ENCODE results near the gene FFAR3. TPM values are rescaled to one million over a fixed set of nuclear protein-coding genes. Genes with fewer than 3 reads are reported as not detected.
A peak's percentile ranks its signal among the peaks of the same experiment; 100 is the strongest.

Gene FFAR3
- total and polyA plus RNA-seq, 9 of the 15 experiments (the other 6 are each of a cell fraction or from before 2014, with no cell fraction given), result not detected

GRCh38 chr19:35388277-35389054, 30.2 kb downstream of the FFAR3 start (continued):
- TF ChIP-seq, protein P1, sequence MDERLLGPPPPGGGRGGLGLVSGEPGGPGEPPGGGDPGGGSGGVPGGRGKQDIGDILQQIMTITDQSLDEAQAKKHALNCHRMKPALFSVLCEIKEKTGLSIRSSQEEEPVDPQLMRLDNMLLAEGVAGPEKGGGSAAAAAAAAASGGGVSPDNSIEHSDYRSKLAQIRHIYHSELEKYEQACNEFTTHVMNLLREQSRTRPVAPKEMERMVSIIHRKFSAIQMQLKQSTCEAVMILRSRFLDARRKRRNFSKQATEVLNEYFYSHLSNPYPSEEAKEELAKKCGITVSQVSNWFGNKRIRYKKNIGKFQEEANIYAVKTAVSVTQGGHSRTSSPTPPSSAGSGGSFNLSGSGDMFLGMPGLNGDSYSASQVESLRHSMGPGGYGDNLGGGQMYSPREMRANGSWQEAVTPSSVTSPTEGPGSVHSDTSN (CRISPR knock-in tag; IDR thresholded peaks at IDR 0.05; ENCODE audit: low read depth), result no peak
- TF ChIP-seq, protein P1 (tag; conservative IDR thresholded peaks at IDR 0.05; ENCODE audit: low read depth), result no peak
- peak; percentile 64 for TF ChIP-seq BHLHE40 (IDR thresholded peaks at IDR 0.05; ENCODE audit: low read length)
- no peak for TF ChIP-seq AFF1 (IDR thresholded peaks at IDR 0.05; ENCODE audit: low read depth in 1 of 2, partially characterized antibody in 2 of 2)
- 0 out of 2 replicates have a peak, but pooled peaks have one; percentile 5 for TF ChIP-seq ZNF395 (CRISPR knock-in tag; IDR thresholded peaks at IDR 0.05)
- TF ChIP-seq ZNF263 (CRISPR knock-in tag; IDR thresholded peaks at IDR 0.05; ENCODE audit: borderline replicate concordance), result no peak
- TF ChIP-seq ZFX (CRISPR knock-in tag; IDR thresholded peaks at IDR 0.05), result peak; percentile 25; the same call in 1 of the 2 replicates
- TF ChIP-seq CBFA2T3 (IDR thresholded peaks at IDR 0.05), result peak; percentile 13; the same call in 1 of the 2 replicates
- no peak for TF ChIP-seq MEF2A (IDR thresholded peaks at IDR 0.05; ENCODE audit: control insufficient read depth, low read depth, low read length)
- no peak for TF ChIP-seq ZNF584 (CRISPR knock-in tag; IDR thresholded peaks at IDR 0.05; ENCODE audit: low read depth)
- TF ChIP-seq SPI1 (IDR thresholded peaks at IDR 0.05; ENCODE audit: borderline replicate concordance, low read depth, low read length), result no peak
- TF ChIP-seq ARID1B (IDR thresholded peaks at IDR 0.05), result peak; percentile 35; the same call in 1 of the 2 replicates
- TF ChIP-seq MTA1 (IDR thresholded peaks at IDR 0.05; ENCODE audit: borderline replicate concordance), result 0 out of 2 replicates have a peak, but pooled peaks have one; percentile 49
- 0 out of 2 replicates have a peak, but pooled peaks have one; percentile 17 for TF ChIP-seq L3MBTL2 (IDR thresholded peaks at IDR 0.05)
- TF ChIP-seq, protein P2, sequence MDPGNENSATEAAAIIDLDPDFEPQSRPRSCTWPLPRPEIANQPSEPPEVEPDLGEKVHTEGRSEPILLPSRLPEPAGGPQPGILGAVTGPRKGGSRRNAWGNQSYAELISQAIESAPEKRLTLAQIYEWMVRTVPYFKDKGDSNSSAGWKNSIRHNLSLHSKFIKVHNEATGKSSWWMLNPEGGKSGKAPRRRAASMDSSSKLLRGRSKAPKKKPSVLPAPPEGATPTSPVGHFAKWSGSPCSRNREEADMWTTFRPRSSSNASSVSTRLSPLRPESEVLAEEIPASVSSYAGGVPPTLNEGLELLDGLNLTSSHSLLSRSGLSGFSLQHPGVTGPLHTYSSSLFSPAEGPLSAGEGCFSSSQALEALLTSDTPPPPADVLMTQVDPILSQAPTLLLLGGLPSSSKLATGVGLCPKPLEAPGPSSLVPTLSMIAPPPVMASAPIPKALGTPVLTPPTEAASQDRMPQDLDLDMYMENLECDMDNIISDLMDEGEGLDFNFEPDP (CRISPR knock-in tag; IDR thresholded peaks at IDR 0.05), result no peak
- TF ChIP-seq TCF7 (IDR thresholded peaks at IDR 0.05; ENCODE audit: borderline replicate concordance), result no peak
- no peak for TF ChIP-seq HDAC1 (IDR thresholded peaks at IDR 0.05)
- 0 out of 2 replicates have a peak, but pooled peaks have one; percentile 50 for TF ChIP-seq ZNF583 (CRISPR knock-in tag; IDR thresholded peaks at IDR 0.05)
